Retinal pigment epithelial cell (primary cell): ENCODE results near the gene SYNDIG1.

Experiments used
- DNase-seq: peaks from one replicate; pipeline ENCODE4 v3.0.0-alpha.2; 2010; ENCODE audit warnings: low read depth
- H3K4me3 ChIP-seq: 2 replicates; pipeline ENCODE4 v1.5.1; 2011; ENCODE audit warnings: mild to moderate bottlenecking, low read length, control low read depth, moderate library complexity
- TF ChIP-seq, protein P1 (sequence below): conservative IDR thresholded peaks from 2 replicates; pipeline ENCODE4 v1.5.1; 2011; ENCODE audit warnings: low read depth, low read length, control low read depth, inconsistent platforms

Gene SYNDIG1

DNA sequence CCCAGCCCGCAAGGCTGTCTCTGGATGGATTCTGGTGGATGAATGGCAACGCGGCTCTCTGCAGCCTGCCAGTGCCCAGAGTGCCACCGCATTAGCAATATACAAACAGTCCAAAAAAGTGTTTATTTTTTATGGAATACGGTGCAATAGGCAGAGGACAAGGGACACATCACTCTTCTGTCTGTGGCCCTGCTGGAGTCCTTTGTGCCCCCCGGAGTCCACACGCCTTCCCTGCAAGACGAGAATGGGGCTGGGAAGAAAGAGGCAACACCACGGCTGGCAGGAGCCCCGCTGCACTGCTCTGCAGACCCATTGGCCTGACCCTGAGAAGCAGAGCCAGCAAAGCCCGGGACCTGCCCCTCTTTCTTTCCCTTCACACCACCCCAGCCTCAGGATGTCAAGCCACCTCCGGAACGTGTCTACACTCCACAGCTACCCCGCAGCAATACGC, 196.3 kb downstream of the SYNDIG1 start:
- TF ChIP-seq, protein P1, sequence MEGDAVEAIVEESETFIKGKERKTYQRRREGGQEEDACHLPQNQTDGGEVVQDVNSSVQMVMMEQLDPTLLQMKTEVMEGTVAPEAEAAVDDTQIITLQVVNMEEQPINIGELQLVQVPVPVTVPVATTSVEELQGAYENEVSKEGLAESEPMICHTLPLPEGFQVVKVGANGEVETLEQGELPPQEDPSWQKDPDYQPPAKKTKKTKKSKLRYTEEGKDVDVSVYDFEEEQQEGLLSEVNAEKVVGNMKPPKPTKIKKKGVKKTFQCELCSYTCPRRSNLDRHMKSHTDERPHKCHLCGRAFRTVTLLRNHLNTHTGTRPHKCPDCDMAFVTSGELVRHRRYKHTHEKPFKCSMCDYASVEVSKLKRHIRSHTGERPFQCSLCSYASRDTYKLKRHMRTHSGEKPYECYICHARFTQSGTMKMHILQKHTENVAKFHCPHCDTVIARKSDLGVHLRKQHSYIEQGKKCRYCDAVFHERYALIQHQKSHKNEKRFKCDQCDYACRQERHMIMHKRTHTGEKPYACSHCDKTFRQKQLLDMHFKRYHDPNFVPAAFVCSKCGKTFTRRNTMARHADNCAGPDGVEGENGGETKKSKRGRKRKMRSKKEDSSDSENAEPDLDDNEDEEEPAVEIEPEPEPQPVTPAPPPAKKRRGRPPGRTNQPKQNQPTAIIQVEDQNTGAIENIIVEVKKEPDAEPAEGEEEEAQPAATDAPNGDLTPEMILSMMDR, result no peak
- H3K4me3 ChIP-seq, result no peak overlapping the region
- DNase-seq, result no peak

DNA sequence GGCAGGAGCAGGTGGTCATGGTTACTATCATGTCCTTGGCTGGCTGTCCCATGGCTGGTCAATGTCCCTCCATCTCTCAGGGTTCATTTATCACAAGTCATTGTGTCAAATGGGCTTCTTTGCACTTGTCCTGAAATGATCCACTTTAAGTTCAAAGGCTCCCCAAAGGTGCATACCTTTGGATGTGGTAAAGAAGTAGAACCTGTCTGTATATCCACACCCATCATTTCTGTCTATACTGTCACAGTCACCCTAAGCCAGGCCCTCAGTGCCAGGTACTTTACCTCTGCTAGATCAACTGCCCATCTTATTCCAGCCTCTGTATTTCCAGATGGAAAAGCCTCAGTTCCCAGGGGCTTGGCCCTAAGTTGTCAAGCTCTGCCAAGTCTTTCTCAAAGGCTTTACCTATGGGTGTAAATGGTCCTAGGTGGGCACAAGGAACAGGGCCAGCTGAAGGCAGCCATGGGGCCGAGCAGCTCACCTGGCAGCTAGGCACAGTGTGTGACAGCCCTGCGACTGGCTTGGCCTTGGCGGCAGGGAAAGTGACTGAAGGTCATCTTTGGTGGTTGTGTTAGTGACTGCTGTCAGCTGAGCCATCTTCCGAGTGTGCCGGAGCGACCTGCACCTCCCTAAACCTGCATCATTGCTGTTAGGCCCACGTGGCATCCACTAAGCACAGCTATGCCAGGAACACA, 198.4 kb downstream of the SYNDIG1 start:
- H3K4me3 ChIP-seq, result no peak overlapping the region
- no peak for DNase-seq
- TF ChIP-seq, protein P1, result no peak

DNA sequence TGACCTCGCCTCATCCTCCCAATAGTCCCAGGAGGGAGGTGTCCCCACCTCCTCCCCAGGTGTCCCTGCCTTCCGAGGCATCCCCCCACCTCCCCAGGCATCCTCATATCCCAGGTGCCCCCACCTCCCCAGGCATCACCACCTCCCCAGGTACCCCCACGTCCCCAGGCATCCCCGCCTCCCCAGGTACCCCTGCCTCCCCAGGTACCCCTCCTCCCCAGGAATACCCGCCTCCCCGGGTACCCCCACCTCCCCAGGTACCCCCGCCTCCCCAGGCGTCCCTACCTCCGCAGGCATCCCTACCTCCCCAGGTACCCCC, 198.9 kb downstream of the SYNDIG1 start:
- no peak for DNase-seq
- TF ChIP-seq, protein P1, result no peak
- H3K4me3 ChIP-seq, result no peak overlapping the region

DNA sequence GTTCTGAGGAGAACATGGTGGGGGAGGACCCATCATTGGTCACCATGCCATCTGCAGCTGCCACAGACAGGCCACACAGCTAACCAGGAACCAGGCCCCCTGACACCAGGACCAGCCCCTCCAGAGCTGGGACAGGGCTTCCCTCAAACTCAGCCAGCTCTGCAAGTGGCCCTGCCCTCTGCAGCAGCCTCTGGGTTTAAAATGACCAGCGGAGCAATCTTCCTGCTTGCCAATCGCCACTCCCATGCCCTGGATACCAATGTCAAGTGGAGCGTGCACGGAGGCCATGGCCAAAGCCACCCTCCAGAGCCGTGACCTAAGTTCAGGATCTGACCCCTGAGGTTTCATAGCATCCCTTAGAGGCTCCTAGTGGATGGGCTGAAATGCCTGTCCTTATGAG, 199.4 kb downstream of the SYNDIG1 start:
- no peak for DNase-seq
- no peak overlapping the region for H3K4me3 ChIP-seq
- TF ChIP-seq, protein P1, result no peak

DNA sequence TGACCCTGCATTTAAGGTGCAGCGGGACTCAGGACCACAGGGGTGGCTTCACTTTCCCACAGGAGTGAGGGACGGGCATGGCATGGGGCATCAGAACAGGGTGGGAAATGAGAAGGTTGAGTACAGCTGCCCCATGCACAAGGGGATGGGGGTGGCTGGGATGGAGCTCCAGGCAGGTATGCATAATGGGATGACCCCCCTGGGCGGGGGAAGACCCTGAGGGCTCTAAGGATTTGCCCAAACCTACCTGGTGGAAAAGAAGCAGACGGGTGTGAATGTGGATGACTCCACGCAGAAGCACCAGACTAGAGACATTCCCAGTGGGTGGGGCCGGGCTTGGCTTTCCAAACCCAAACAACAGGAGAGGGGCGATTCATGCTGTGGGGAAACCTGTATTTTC, 200.3 kb downstream of the SYNDIG1 start:
- TF ChIP-seq, protein P1, result no peak
- no peak for DNase-seq
- H3K4me3 ChIP-seq, result no peak overlapping the region

DNA sequence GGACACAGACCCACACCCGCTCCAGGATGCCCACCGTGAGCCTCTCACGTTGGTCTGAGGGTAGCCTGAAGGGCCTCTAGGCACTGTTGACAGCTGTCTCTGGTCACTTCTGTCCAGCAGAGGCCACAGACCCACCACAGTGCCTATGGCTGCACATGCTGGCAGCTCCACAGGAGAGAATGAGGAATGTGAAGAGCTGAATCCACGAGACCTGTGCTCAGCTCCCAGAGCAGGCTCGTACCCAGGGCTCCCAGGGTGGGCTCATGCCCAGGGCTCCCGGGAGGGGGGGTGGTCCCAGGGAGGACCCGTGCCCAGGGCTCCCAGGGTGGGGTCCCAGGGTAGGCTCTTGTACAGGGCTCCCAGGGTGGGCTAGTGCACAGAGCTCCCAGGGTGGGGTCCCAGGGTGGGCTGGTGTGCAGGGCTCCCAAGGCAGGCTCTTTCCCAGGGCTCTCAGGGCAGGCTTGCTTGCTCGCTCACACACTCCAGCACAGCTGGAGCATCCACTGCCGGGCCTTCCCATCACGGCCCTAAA, 201.0 kb downstream of the SYNDIG1 start:
- H3K4me3 ChIP-seq, result no peak overlapping the region
- TF ChIP-seq, protein P1, result no peak
- no peak for DNase-seq

DNA sequence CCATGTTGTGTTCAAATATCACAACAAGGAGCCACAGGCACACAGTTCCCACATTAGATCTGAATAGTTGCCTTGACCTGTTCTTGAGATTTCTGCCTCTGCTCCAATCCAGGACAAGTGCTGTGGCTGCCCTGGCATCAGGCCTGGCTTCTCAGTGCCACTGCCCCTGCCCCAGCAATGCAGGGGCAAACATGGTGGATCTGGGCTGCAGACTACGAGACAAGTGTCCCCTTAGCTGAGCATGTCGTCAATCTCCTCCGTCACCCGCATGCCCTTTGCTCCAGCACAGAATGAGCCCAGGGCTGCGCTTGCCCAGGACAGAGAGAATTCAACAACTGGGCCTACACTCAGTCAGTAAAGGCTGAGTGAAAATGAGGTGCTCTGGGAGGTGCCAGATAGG, 201.6 kb downstream of the SYNDIG1 start:
- no peak overlapping the region for H3K4me3 ChIP-seq
- TF ChIP-seq, protein P1, result no peak
- no peak for DNase-seq
